ENCODE results near the gene STATH. TPM values are rescaled to one million over a fixed set of nuclear protein-coding genes. Genes with fewer than 3 reads are reported as not detected.
"Not testable (repeated sequence)": the region's sequence is repeated elsewhere in the genome, so short reads cannot be mapped to it uniquely, and the experiment has no call there.

Gene STATH
- total RNA-seq, 1 donor from 2014 or later, result not detected

DNA sequence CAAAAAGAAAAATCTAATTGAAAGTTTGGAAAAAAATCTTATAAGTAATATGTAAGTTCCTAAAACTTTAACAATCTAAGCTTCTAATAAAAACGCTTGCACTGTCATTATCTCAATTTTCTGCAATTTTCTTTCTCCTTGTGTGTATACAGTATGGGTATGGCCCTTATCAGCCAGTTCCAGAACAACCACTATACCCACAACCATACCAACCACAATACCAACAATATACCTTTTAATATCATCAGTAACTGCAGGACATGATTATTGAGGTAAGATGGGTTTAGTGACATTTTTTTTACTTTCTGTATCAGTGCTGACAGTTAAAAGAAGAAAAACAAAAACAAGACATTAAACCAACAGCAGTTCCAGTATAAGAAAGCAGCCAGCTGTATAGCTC is 4.9 kb downstream of the STATH start:
- H3K36me3 ChIP-seq (ENCODE audit: control insufficient read depth, insufficient read depth, low read length), result no peaks in the 10 kb centered on the region
- TF ChIP-seq, protein P1, sequence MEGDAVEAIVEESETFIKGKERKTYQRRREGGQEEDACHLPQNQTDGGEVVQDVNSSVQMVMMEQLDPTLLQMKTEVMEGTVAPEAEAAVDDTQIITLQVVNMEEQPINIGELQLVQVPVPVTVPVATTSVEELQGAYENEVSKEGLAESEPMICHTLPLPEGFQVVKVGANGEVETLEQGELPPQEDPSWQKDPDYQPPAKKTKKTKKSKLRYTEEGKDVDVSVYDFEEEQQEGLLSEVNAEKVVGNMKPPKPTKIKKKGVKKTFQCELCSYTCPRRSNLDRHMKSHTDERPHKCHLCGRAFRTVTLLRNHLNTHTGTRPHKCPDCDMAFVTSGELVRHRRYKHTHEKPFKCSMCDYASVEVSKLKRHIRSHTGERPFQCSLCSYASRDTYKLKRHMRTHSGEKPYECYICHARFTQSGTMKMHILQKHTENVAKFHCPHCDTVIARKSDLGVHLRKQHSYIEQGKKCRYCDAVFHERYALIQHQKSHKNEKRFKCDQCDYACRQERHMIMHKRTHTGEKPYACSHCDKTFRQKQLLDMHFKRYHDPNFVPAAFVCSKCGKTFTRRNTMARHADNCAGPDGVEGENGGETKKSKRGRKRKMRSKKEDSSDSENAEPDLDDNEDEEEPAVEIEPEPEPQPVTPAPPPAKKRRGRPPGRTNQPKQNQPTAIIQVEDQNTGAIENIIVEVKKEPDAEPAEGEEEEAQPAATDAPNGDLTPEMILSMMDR (IDR thresholded peaks at IDR 0.05; ENCODE audit: insufficient read depth, low read length, poor library complexity, severe bottlenecking), result no peak
- H3K27me3 ChIP-seq (ENCODE audit: control insufficient read depth, insufficient read depth, low read length), result no peaks in the 10 kb centered on the region
- no peak overlapping the region for H3K4me3 ChIP-seq (ENCODE audit: low read depth, low read length)
- DNase-seq (ENCODE audit: low read depth), result no peak

DNA sequence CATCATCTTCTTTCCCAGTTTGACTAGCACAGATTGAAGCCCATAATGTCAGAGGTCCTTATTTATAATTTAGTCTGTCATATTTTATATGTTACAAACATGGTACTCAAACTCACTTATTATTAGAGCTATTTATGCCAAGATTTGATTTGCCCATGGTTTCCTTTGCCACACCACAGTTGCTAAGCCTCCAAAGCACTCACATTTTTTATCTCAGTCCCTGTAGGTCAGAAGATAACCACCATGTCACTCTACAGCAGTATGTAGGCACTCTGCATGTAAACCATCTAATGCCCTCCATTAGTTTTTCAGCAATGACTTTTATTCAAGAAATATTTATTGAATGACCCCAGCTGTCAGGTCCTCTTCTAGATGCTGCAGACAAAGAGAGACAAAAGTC is 6.7 kb downstream of the STATH start:
- Histone ChIP-seq H3K4me3 (ENCODE audit: low read depth, low read length) (no peak overlapping the region), H3K27me3 (ENCODE audit: control insufficient read depth, insufficient read depth, low read length) (no peaks in the 10 kb centered on the region), H3K36me3 (ENCODE audit: control insufficient read depth, insufficient read depth, low read length) (no peaks in the 10 kb centered on the region)
- DNase-seq (ENCODE audit: low read depth), result no peak
- TF ChIP-seq, protein P1 (IDR thresholded peaks at IDR 0.05; ENCODE audit: insufficient read depth, low read length, poor library complexity, severe bottlenecking), result no peak

DNA sequence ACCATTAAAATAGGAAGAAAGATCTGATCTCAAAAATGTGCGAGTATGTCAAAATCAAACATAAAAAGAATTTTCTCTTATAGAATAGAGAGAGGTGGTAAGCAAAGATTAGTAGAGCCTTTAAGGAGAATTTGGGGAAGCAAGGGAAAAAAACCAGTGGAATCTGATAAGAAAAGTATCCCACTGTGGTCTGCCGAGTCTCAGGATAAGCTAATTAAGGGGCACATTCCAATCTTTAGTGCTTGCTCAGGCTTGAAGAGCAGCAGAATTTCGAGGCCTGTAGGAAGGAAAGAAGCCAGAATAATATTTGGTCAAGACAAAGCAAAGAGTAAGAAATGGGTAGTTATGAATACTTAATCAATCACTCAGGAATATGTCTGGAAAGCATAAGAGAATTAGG is 13.0 kb downstream of the STATH start:
- no peaks in the 10 kb centered on the region for H3K36me3 ChIP-seq (ENCODE audit: control insufficient read depth, insufficient read depth, low read length)
- H3K27me3 ChIP-seq (ENCODE audit: control insufficient read depth, insufficient read depth, low read length), result no peaks in the 10 kb centered on the region
- no peak for DNase-seq (ENCODE audit: low read depth)
- no peak overlapping the region for H3K4me3 ChIP-seq (ENCODE audit: low read depth, low read length)
- TF ChIP-seq, protein P1 (IDR thresholded peaks at IDR 0.05; ENCODE audit: insufficient read depth, low read length, poor library complexity, severe bottlenecking), result no peak

GRCh38 chr4:70019006-70019405 is 23.2 kb downstream of the STATH start:
- DNase-seq (ENCODE audit: low read depth), result not testable (repeated sequence)

DNA sequence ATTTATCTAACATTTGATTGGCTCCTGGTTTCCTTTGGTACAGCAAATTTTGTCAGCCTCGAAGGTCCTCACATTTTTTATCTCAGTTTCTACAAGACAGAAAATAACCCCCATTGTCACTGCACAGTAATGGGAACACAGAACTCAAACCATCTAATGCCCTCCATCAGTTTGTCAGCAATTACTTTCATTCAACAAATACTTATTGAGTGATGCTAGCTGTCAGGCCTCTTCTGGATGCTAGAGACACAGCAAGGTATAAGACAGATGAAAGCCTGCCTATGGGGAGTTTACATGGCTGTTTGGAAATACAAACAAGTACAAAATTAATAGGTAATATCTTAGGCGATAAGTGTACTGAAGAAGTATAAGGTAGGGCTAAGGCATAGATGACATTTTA is 27.5 kb downstream of the STATH start:
- no peak for DNase-seq (ENCODE audit: low read depth)
- no peak overlapping the region for H3K4me3 ChIP-seq (ENCODE audit: low read depth, low read length)
- no peaks in the 10 kb centered on the region for H3K36me3 ChIP-seq (ENCODE audit: control insufficient read depth, insufficient read depth, low read length)
- no peaks in the 10 kb centered on the region for H3K27me3 ChIP-seq (ENCODE audit: control insufficient read depth, insufficient read depth, low read length)
- TF ChIP-seq, protein P1 (IDR thresholded peaks at IDR 0.05; ENCODE audit: insufficient read depth, low read length, poor library complexity, severe bottlenecking), result no peak

More at GRCh38 chr4:70019006-70019405, 23.2 kb downstream of the STATH start:
- H3K4me3 ChIP-seq (ENCODE audit: low read depth, low read length); H3K36me3 ChIP-seq (ENCODE audit: control insufficient read depth, insufficient read depth, low read length); H3K27me3 ChIP-seq (ENCODE audit: control insufficient read depth, insufficient read depth, low read length): not testable (repeated sequence)

GRCh38 chr4:70027011-70027410 is 31.2 kb downstream of the STATH start:
- Histone ChIP-seq H3K27me3 (ENCODE audit: control insufficient read depth, insufficient read depth, low read length) (no peaks in the 10 kb centered on the region), H3K4me3 (ENCODE audit: low read depth, low read length) (no peak overlapping the region), H3K36me3 (ENCODE audit: control insufficient read depth, insufficient read depth, low read length) (no peaks in the 10 kb centered on the region)
- TF ChIP-seq, protein P1 (IDR thresholded peaks at IDR 0.05; ENCODE audit: insufficient read depth, low read length, poor library complexity, severe bottlenecking), result no peak
- no peak for DNase-seq (ENCODE audit: low read depth)

- H3K4me3 ChIP-seq (ENCODE audit: low read depth, low read length); H3K36me3 ChIP-seq (ENCODE audit: control insufficient read depth, insufficient read depth, low read length); H3K27me3 ChIP-seq (ENCODE audit: control insufficient read depth, insufficient read depth, low read length); DNase-seq (ENCODE audit: low read depth): not testable (repeated sequence)
These were observed 32.4 kb downstream of the STATH start, which contains the start of gene HTN3 for GRCh38 chr4:70028159-70028558. TSS of gene HTN3 (plus strand) at chr4:70028459. CDS start at chr4:70030741, 2,282 bp downstream.

DNA sequence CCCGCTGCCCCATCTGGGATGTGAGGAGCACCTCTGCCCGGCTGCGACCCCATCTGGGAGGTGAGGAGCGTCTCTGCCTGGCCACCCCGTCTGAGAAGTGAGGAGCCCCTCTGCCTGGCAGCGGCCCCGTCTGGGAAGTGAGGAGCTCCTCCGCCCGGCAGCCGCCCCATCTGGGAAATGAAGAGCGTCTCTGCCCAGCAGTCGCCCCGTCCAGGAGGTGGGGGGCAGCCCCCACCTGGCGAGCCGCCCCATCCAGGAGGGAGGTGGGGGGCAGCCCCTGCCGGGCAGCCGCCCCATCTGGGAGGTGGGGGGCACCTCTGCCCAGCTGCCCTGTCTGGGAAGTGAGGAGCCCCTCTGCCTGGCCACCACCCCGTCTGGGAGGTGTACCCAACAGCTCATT is 41.8 kb downstream of the STATH start:
- H3K36me3 ChIP-seq (ENCODE audit: control insufficient read depth, insufficient read depth, low read length); DNase-seq (ENCODE audit: low read depth); H3K4me3 ChIP-seq (ENCODE audit: low read depth, low read length); H3K27me3 ChIP-seq (ENCODE audit: control insufficient read depth, insufficient read depth, low read length): not testable (repeated sequence)

- H3K27me3 ChIP-seq (ENCODE audit: control insufficient read depth, insufficient read depth, low read length), result not testable (repeated sequence)
These were observed 44.2 kb downstream of the STATH start for GRCh38 chr4:70039928-70040327.

More at GRCh38 chr4:70039928-70040327, 44.2 kb downstream of the STATH start:
- not testable (repeated sequence) for H3K36me3 ChIP-seq (ENCODE audit: control insufficient read depth, insufficient read depth, low read length); DNase-seq (ENCODE audit: low read depth); H3K4me3 ChIP-seq (ENCODE audit: low read depth, low read length)
